Stimulated activated CD8-positive, alpha-beta memory T cell treated with anti-CD3 and anti-CD28 coated beads, Interleukin-4, amount 100 ng/mL, for 24 hours (primary cell): Measurements from ENCODE around the gene DTL.

ENCODE experiments used
- DNase-seq: peaks from one replicate; pipeline ENCODE4 v3.0.0-alpha.2; 2020; ENCODE audit warnings: low read depth

DTL gene

GRCh38 chr1:212097360-212097759 lies 61.8 kb downstream of the DTL start:
- DNase-seq = no peak

GRCh38 chr1:212098310-212098709 lies 62.8 kb downstream of the DTL start:
- no peak for DNase-seq

GRCh38 chr1:212098771-212099170 lies 63.2 kb downstream of the DTL start:
- DNase-seq = no peak

GRCh38 chr1:212101251-212101650 lies 65.7 kb downstream of the DTL start:
- no peak for DNase-seq

GRCh38 chr1:212101735-212102134 lies 66.2 kb downstream of the DTL start:
- DNase-seq = no peak

- no peak for DNase-seq
These were observed 69.2 kb downstream of the DTL start for GRCh38 chr1:212104586-212105325.

GRCh38 chr1:212106286-212106792 lies 70.8 kb downstream of the DTL start:
- DNase-seq = no peak

GRCh38 chr1:212107481-212107880 lies 71.9 kb downstream of the DTL start:
- DNase-seq = no peak

- DNase-seq = no peak
These were observed 72.6 kb downstream of the DTL start for GRCh38 chr1:212108187-212108586.

GRCh38 chr1:212108981-212109380 lies 73.4 kb downstream of the DTL start:
- DNase-seq = no peak

GRCh38 chr1:212109728-212110127 lies 74.2 kb downstream of the DTL start:
- no peak for DNase-seq

- DNase-seq = no peak
These were observed 75.1 kb downstream of the DTL start for GRCh38 chr1:212110617-212111016.

GRCh38 chr1:212111536-212111935 lies 76.0 kb downstream of the DTL start:
- no peak for DNase-seq

GRCh38 chr1:212113706-212114105 lies 78.2 kb downstream of the DTL start:
- DNase-seq = no peak

- no peak for DNase-seq
These were observed 82.8 kb downstream of the DTL start for GRCh38 chr1:212118167-212118871.

- no peak for DNase-seq
These were observed 83.3 kb downstream of the DTL start for GRCh38 chr1:212118872-212119260.

- DNase-seq = no peak
These were observed 83.9 kb downstream of the DTL start for GRCh38 chr1:212119397-212119837.

GRCh38 chr1:212119863-212120262 lies 84.3 kb downstream of the DTL start:
- no peak for DNase-seq

GRCh38 chr1:212121779-212122178 lies 86.2 kb downstream of the DTL start:
- no peak for DNase-seq

- no peak for DNase-seq
These were observed 89.4 kb downstream of the DTL start for GRCh38 chr1:212124690-212125582.

- DNase-seq = no peak
These were observed 90.1 kb downstream of the DTL start for GRCh38 chr1:212125654-212126053.

GRCh38 chr1:212127221-212127620 lies 91.7 kb downstream of the DTL start:
- DNase-seq = no peak
